DMS153 treated with DMSO at 0.1 percent for 48 hours (cell line): Measurements from ENCODE around the gene NUDT4B.
"Not testable (repeated sequence)": the region's sequence is repeated elsewhere in the genome, so short reads cannot be mapped to it uniquely, and the experiment has no call there.

Source experiments
- DNase-seq: peaks from one replicate; lab custom pipeline; 2025; ENCODE audit not compliant: unreplicated experiment; lab: John Stamatoyannopoulos, UW

NUDT4B gene

DNA sequence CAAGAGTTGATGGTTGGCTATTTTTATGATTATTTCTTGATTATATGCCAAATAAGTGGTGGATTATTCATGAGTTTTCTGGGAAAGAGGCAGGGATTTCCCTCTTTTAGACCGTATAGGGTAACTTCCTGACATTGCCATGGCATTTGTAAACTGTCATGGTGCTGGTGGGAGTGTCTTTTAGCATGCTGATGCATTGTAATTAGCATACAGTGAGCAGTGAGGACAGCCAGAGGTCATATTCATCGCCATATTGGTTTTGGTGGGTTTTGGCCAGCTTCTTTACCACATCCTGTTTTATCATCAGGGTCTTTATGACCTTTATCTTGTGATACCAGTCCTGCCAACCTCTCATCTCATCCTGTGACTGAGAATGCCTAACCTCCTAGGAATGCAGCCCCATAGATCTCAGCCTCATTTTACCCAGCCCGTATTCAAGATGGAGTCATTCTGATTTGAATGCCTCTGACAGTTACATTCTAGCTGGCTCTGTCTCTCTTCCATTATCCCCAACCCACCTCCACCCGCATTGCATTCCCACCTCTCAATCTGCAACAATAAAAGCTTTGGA is 45.3 kb downstream of the NUDT4B start:
- DNase-seq: not testable (repeated sequence)
